Measurements from ENCODE around the gene DZIP1L. TPM values are rescaled to one million over a fixed set of nuclear protein-coding genes. Genes with fewer than 3 reads are reported as not detected.

Gene DZIP1L
- total RNA-seq, 2 experiments from 2014 or later = not detected

DNA sequence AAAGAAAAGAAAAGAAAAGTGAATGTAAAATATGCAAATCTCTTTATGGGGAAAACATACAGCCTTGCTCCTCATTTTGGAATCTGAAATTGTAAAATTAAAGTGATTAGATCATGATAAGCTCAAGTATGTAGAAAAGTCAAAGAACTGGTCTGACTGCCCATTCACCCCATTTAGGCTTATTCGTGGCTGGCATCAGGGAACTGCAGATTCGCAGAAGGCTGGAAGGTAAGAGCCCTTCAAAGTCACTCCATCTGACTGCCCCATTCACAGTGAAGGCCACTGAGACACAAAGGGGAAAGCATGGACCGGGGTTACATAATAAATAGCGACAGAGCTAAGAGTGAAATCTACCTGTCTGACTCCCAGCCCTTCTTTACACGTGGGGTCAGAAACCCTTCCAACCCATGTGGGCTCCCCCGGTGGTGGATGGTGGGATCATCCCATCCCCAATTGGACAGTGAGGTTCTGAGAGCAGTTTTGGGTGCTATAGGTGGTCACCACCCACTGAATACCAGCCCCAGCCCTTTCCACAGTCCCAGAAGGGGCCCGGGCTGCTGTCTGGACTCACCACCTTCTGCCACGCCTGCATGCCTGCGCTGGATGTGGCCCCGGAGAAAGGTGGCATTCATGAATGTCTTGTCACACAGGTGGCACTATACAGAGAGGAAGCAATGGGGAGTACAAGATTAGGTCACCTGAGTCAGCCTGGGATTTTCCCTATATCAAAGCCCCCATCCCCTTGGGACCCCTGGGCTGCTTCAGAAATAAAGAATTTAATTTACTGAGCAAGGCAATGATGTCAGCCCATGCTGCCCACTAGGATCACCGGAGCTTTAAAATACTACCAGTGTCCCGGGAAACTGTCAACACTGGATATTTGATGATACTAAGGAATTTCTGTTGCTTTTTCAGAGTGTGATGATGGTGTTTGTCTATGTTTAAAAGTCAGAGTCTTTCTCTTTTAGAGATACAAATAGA is 17.9 kb downstream of the DZIP1L start:
- intact Hi-C loops (cut with DNase I, micrococcal nuclease) = no loop called here
- DNase-seq (no peak), ATAC-seq (ENCODE audit: poor library complexity) (no peak)
- peaks cover 4% of the 10 kb centered on the region for H3K9me3 Mint-ChIP-seq
- Histone ChIP-seq H3K27ac (ENCODE audit: low read depth in 1 of 2, low read length in 2 of 2) (no peak overlapping the region), H3K9me3 (ENCODE audit: control insufficient read depth in 1 of 2, insufficient read depth in 1 of 2, low read length in 2 of 2) (no peaks in the 10 kb centered on the region), H3K4me3 (ENCODE audit: low read length) (no peak overlapping the region), H3K4me1 (ENCODE audit: insufficient read depth, low read length) (no peaks in the 10 kb centered on the region), H3K27me3 (ENCODE audit: control insufficient read depth in 1 of 2, insufficient read depth in 2 of 2, low read length in 2 of 2) (no peaks in the 10 kb centered on the region), H3K36me3 (ENCODE audit: insufficient read depth, low read length) (no peaks in the 10 kb centered on the region)
- no peaks in the 10 kb centered on the region for H3K36me3 Mint-ChIP-seq (ENCODE audit: low read depth)
- POLR2A ChIA-PET = no interaction called here
- H3K27me3 Mint-ChIP-seq = peaks cover 4% of the 10 kb centered on the region
- CTCF ChIA-PET = no interaction called here
- no peak overlapping the region for H3K4me3 Mint-ChIP-seq
- TF ChIP-seq, protein P1, sequence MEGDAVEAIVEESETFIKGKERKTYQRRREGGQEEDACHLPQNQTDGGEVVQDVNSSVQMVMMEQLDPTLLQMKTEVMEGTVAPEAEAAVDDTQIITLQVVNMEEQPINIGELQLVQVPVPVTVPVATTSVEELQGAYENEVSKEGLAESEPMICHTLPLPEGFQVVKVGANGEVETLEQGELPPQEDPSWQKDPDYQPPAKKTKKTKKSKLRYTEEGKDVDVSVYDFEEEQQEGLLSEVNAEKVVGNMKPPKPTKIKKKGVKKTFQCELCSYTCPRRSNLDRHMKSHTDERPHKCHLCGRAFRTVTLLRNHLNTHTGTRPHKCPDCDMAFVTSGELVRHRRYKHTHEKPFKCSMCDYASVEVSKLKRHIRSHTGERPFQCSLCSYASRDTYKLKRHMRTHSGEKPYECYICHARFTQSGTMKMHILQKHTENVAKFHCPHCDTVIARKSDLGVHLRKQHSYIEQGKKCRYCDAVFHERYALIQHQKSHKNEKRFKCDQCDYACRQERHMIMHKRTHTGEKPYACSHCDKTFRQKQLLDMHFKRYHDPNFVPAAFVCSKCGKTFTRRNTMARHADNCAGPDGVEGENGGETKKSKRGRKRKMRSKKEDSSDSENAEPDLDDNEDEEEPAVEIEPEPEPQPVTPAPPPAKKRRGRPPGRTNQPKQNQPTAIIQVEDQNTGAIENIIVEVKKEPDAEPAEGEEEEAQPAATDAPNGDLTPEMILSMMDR (IDR thresholded peaks at IDR 0.05) = peak; percentile 25
- no peaks in the 10 kb centered on the region for H3K4me1 Mint-ChIP-seq (ENCODE audit: low read depth)
- no peak overlapping the region for H3K27ac Mint-ChIP-seq

DNA sequence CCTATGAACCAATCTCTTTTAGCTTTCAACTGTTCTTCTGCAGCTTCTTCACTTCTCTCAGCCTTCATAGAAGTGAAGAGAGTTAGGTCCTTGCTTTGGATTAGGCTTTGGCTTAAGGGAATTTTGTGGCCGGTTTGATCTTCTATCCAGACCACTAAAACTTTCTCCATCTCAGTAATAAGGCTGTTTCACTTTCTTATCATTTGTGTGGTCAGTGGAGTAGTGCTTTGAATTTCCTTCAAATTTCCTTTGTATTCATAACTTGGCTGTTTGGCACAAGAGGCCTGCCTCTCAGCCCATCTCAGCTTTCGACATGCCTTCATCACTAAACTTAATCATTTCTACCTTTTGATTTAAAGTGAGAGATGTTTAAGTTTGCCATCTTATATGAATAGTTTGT is 21.7 kb downstream of the DZIP1L start:
- TF ChIP-seq, protein P1 (IDR thresholded peaks at IDR 0.05) = no peak
- Histone ChIP-seq H3K9me3 (ENCODE audit: control insufficient read depth in 1 of 2, insufficient read depth in 1 of 2, low read length in 2 of 2) (no peaks in the 10 kb centered on the region), H3K36me3 (ENCODE audit: insufficient read depth, low read length) (no peaks in the 10 kb centered on the region), H3K4me1 (ENCODE audit: insufficient read depth, low read length) (no peaks in the 10 kb centered on the region), H3K4me3 (ENCODE audit: low read length) (no peak overlapping the region), H3K27ac (ENCODE audit: low read depth in 1 of 2, low read length in 2 of 2) (no peak overlapping the region), H3K27me3 (ENCODE audit: control insufficient read depth in 1 of 2, insufficient read depth in 2 of 2, low read length in 2 of 2) (no peaks in the 10 kb centered on the region)
- Mint-ChIP-seq H3K27me3 (peaks cover 8% of the 10 kb centered on the region), H3K36me3 (ENCODE audit: low read depth) (no peaks in the 10 kb centered on the region), H3K4me1 (ENCODE audit: low read depth) (no peaks in the 10 kb centered on the region), H3K27ac (no peak overlapping the region), H3K9me3 (peaks cover 4% of the 10 kb centered on the region), H3K4me3 (no peak overlapping the region)
- intact Hi-C loops (cut with DNase I, micrococcal nuclease) = no loop called here
- ChIA-PET POLR2A (no interaction called here), CTCF (no interaction called here)
- ATAC-seq (ENCODE audit: poor library complexity) = no peak
- DNase-seq = no peak

DNA sequence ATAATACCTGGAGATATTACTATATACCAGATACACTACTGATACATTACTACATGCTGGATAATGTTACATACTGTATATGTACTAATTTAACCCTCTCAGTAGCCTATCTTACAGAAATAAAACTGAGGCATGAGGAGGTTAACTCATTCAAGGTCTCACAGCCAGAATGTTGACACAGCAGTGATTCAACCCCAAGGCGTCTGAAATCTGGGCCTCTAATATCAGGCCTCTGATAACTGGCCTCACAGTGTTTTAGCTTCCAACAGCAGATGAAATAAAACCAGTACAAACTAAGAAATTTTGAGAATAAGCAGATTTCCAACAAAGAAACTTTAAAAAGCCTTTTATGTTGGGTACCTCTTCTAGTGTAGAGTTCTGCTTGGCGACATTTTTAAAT is 23.4 kb downstream of the DZIP1L start:
- ChIA-PET POLR2A (no interaction called here), CTCF (no interaction called here)
- no peak overlapping the region for H3K4me3 ChIP-seq (ENCODE audit: low read length)
- ATAC-seq (ENCODE audit: poor library complexity) (no peak), DNase-seq (no peak)
- Mint-ChIP-seq H3K4me1 (ENCODE audit: low read depth) (no peaks in the 10 kb centered on the region), H3K27me3 (peaks cover 22% of the 10 kb centered on the region), H3K4me3 (no peak overlapping the region), H3K9me3 (peaks cover 4% of the 10 kb centered on the region), H3K27ac (no peak overlapping the region), H3K36me3 (ENCODE audit: low read depth) (no peaks in the 10 kb centered on the region)
- intact Hi-C loops (cut with DNase I, micrococcal nuclease) = no loop called here
- H3K27me3 ChIP-seq (ENCODE audit: control insufficient read depth in 1 of 2, insufficient read depth in 2 of 2, low read length in 2 of 2) = no peaks in the 10 kb centered on the region
- H3K27ac ChIP-seq (ENCODE audit: low read depth in 1 of 2, low read length in 2 of 2) = no peak overlapping the region
- H3K9me3 ChIP-seq (ENCODE audit: control insufficient read depth in 1 of 2, insufficient read depth in 1 of 2, low read length in 2 of 2) = no peaks in the 10 kb centered on the region
- TF ChIP-seq, protein P1 (IDR thresholded peaks at IDR 0.05) = no peak
- H3K36me3 ChIP-seq (ENCODE audit: insufficient read depth, low read length) = no peaks in the 10 kb centered on the region
- H3K4me1 ChIP-seq (ENCODE audit: insufficient read depth, low read length) = no peaks in the 10 kb centered on the region

Data from CD4-positive, alpha-beta T cell (primary cell).